K562 treated with DMSO at 1 percent for 4 hours (cell line): Measurements from ENCODE around the gene KCNQ4. TPM values are rescaled to one million over a fixed set of nuclear protein-coding genes. Genes with fewer than 3 reads are reported as not detected.

ENCODE experiments used
- total RNA-seq: library from RNA; unstranded; fragments of 300-600 nt; gene quantifications from 2 replicates; pipeline ENCODE4 v1.2.3, GENCODE V29; 2022; ENCODE audit not compliant: insufficient read depth

Gene KCNQ4
- 2.3 and 4.0 TPM in 2 replicates for total RNA-seq

GRCh38 chr1:40783001-40783905 is at the start of gene KCNQ4:
TSS of gene KCNQ4 (plus strand) at chr1:40783787. CDS start at chr1:40784094, 307 bp downstream.

DNA sequence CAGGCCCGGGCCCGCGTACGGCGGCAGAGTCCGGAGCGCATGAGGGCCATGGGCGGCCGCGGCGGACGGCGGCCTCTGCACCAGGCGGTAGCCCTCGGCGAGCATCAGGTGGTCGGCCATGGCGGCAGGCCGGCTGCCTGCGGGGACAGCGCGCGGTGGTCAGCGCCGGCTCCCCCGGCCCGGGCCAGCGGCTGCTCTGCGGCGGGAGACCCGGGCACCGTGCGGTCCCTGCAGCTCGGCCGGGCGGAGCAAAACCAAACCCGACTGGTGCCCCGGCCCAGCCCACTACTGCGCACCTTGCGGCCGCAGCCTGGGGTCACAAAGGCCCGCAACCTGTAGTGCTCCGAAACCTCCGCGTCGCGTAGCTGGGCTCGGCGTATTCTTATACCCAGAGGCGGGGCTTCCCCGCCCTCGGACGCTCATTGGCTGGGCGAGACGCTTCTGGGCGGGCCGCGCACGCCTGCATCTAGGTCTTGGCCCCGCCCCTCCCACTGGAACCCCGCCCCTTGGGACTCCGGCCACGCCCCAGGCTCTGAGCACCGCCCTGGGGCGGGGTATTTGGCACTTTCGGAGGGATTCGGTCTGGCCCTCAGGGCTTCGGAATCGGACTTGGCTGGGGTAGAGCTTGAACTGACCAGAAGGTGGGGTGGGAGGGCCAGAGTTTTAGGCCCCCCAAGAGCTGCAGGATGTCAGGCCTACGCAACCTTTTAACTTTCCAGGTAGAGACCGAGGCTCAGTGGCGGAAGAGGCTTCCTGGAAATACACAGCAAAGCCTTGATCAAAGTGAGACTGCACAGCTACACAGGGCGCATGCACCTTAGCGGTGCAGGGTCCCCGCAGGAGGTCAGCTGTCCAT is 78.6 kb downstream of the KCNQ4 start, which contains the start of gene CITED4:
CITED4 (minus strand) TSS at position 356 of the 856 bp plus-strand sequence; CDS start at position 120, 236 bp downstream.

Other genes starting within 250 kb of the KCNQ4 start
- gene RIMS3, start 118.1 kb upstream of the KCNQ4 start, total RNA-seq = 0.80 and 1.3 TPM in 2 replicates
- gene NFYC, start 92.1 kb upstream of the KCNQ4 start, total RNA-seq = 72.7 and 86.1 TPM in 2 replicates
- gene CITED4, start 78.6 kb downstream of the KCNQ4 start, total RNA-seq = 11.4 and 16.9 TPM in 2 replicates
- 32.3 and 35.5 TPM in 2 replicates for gene CTPS1, start 195.9 kb downstream of the KCNQ4 start, total RNA-seq
- 0.78 and 1.3 TPM in 2 replicates for gene SLFNL1, start 237.9 kb downstream of the KCNQ4 start, total RNA-seq